GM23248 (cell line): ENCODE data around the gene WBP11. TPM values are rescaled to one million over a fixed set of nuclear protein-coding genes. Genes with fewer than 3 reads are reported as not detected.
A peak's percentile ranks its signal among the peaks of the same experiment; 100 is the strongest.

Source experiments
- DNase-seq: peaks from one replicate; pipeline ENCODE4 v3.0.0-alpha.2; 2015
- H2AFZ ChIP-seq: fragments of 200-600 bp; sonication (generic); 2 replicates; pipeline ENCODE4 v1.6.1; 2016; ENCODE audit warnings: antibody characterized with exemption
- H3F3A ChIP-seq: fragments of 200-600 bp; sonication (generic); 2 replicates; pipeline ENCODE4 v1.6.1; 2016; ENCODE audit warnings: mild to moderate bottlenecking, antibody characterized with exemption, mixed run types; ENCODE audit not compliant: insufficient read depth
- H3K27ac ChIP-seq: fragments of 200-600 bp; sonication (generic); 2 replicates; pipeline ENCODE4 v1.5.1; 2016; ENCODE audit warnings: mild to moderate bottlenecking
- H3K27me3 ChIP-seq: fragments of 200-600 bp; sonication (generic); replicated peaks from 2 replicates; pipeline ENCODE4 v1.6.1; 2016; ENCODE audit warnings: mild to moderate bottlenecking; ENCODE audit not compliant: insufficient read depth
- H3K36me3 ChIP-seq: fragments of 200-600 bp; sonication (generic); 2 replicates; pipeline ENCODE4 v1.6.1; 2016; ENCODE audit warnings: low read depth, mild to moderate bottlenecking
- H3K4me1 ChIP-seq: fragments of 200-600 bp; sonication (generic); 2 replicates; pipeline ENCODE4 v1.6.1; 2016; ENCODE audit warnings: mild to moderate bottlenecking; ENCODE audit not compliant: insufficient read depth
- H3K4me2 ChIP-seq: fragments of 200-600 bp; sonication (generic); one replicate; pipeline ENCODE4 v1.6.1; 2016; ENCODE audit warnings: mild to moderate bottlenecking; ENCODE audit not compliant: unreplicated experiment
- H3K4me3 ChIP-seq: fragments of 200-600 bp; sonication (generic); 2 replicates; pipeline ENCODE4 v1.5.1; 2016; ENCODE audit warnings: mild to moderate bottlenecking
- H3K79me2 ChIP-seq: fragments of 200-600 bp; sonication (generic); 2 replicates; pipeline ENCODE4 v1.6.1; 2016; ENCODE audit warnings: mild to moderate bottlenecking; ENCODE audit not compliant: insufficient read depth
- H3K9ac ChIP-seq: fragments of 200-600 bp; sonication (generic); 2 replicates; pipeline ENCODE4 v1.6.1; 2016; ENCODE audit warnings: mild to moderate bottlenecking
- H3K9me2 ChIP-seq: fragments of 200-600 bp; sonication (generic); 2 replicates; pipeline ENCODE4 v1.6.1; 2016; ENCODE audit warnings: mixed run types, mild to moderate bottlenecking, moderate library complexity; ENCODE audit not compliant: insufficient read depth
- H3K9me3 ChIP-seq: fragments of 200-600 bp; sonication (generic); one replicate; pipeline ENCODE4 v1.6.1; 2017; ENCODE audit warnings: low read depth
- H4K20me1 ChIP-seq: fragments of 200-600 bp; sonication (generic); 2 replicates; pipeline ENCODE4 v1.6.0; 2016; ENCODE audit not compliant: insufficient read depth
- EZH2 ChIP-seq: fragments of 200-600 bp; sonication (generic); IDR thresholded peaks from 2 replicates; pipeline ENCODE4 v1.6.1; 2018; ENCODE audit warnings: antibody characterized with exemption, mild to moderate bottlenecking; ENCODE audit not compliant: insufficient read depth, poor library complexity, severe bottlenecking
- EZH2phosphoT487 ChIP-seq: fragments of 200-600 bp; sonication (generic); IDR thresholded peaks from 2 replicates; pipeline ENCODE4 v1.6.1; 2018; ENCODE audit warnings: antibody characterized with exemption, moderate library complexity, mild to moderate bottlenecking, low read depth; ENCODE audit not compliant: insufficient read depth
- WGBS, 2 experiments: methylation state at CpG; one replicate each; pipeline ENCODE4 v1.1.6; 2015 to 2017; ENCODE audit warnings: low lambda C conversion rate in 2 of 2, low coverage in 1 of 2; ENCODE audit errors: missing lambda C conversion rate in 2 of 2; 5-methylcytosine and 5-hydroxymethylcytosine counted together
- in situ Hi-C: fragments of 300-500 bp; cut with MboI; formaldehyde crosslinking; loops from 2 replicates; pipeline ENCODE4 v1.15.0; 2020
- polyA plus RNA-seq: library from polyadenylated mRNA; unstranded; fragments of >200 nt; fragmentation: Nextera tagmentation; extraction: Ambion mirVana; gene quantifications from 2 replicates; pipeline ENCODE4 v1.2.1, GENCODE V29; 2016
- total RNA-seq: library from RNA; depleted of rRNA; stranded (reverse); fragments of >200 nt; shearing (Covaris generic); gene quantifications from 2 replicates; pipeline ENCODE4 v1.2.3, GENCODE V29; 2014

Gene WBP11
- total and polyA plus RNA-seq, 2 experiments from 2014 or later, result 5.5 to 44.0 TPM

GRCh38 chr12:14836336-14837210 is 33.3 kb upstream of the WBP11 start:
- Histone ChIP-seq H3K79me2 (no peaks in the 10 kb centered on the region), H3K27ac (peak overlapping the region; percentile 70), H3K4me3 (peak overlapping the region; percentile 53), H4K20me1 (no peaks in the 10 kb centered on the region), H2AFZ (0 out of 2 replicates have a peak overlapping the region, but pooled peaks have one; percentile 5), H3F3A (peaks cover 25% of the 10 kb centered on the region), H3K4me1 (peaks cover 38% of the 10 kb centered on the region), H3K9me3 (no peaks in the 10 kb centered on the region), H3K36me3 (no peaks in the 10 kb centered on the region), H3K9ac (peak overlapping the region; percentile 37), H3K27me3 (no peaks in the 10 kb centered on the region), H3K4me2 (peak overlapping the region; percentile 38), H3K9me2 (no peaks in the 10 kb centered on the region)
- peak; percentile 92 for DNase-seq
- WGBS, 2 experiments, result 10% methylated on average over 7 of the region's 7 CpGs
- TF ChIP-seq EZH2phosphoT487 (no peak), EZH2 (no peak)
- in situ Hi-C loops, result no loop called here

DNA sequence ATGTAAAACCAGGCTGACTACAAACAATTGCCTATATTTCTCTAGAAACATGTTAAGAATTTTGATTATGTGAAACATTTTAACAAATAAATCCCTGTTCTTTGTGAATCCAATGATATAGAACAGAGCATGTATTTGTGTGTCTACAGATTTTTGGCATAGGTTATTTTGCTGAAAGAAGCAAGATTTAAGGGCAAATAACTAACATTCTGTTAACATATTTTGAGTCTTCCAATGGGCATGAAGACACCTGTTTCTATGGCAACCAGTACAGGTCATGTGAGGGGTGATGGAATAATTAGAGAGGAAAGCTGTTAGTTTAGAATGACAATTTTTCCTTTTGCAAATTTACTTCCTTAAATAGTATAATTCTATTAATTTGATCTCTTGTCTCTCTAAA is 31.2 kb upstream of the WBP11 start:
- Histone ChIP-seq H3F3A (peaks cover 25% of the 10 kb centered on the region), H3K27me3 (no peaks in the 10 kb centered on the region), H4K20me1 (no peaks in the 10 kb centered on the region), H3K4me1 (peaks cover 34% of the 10 kb centered on the region), H3K36me3 (no peaks in the 10 kb centered on the region), H3K9me2 (no peaks in the 10 kb centered on the region), H3K9me3 (no peaks in the 10 kb centered on the region), H3K4me2 (no peak overlapping the region), H3K27ac (no peak overlapping the region), H3K79me2 (no peaks in the 10 kb centered on the region), H3K9ac (no peak overlapping the region), H3K4me3 (no peak overlapping the region), H2AFZ (no peak overlapping the region)
- no peak for DNase-seq
- TF ChIP-seq EZH2 (no peak), EZH2phosphoT487 (no peak)
- in situ Hi-C loops, result no loop called here

DNA sequence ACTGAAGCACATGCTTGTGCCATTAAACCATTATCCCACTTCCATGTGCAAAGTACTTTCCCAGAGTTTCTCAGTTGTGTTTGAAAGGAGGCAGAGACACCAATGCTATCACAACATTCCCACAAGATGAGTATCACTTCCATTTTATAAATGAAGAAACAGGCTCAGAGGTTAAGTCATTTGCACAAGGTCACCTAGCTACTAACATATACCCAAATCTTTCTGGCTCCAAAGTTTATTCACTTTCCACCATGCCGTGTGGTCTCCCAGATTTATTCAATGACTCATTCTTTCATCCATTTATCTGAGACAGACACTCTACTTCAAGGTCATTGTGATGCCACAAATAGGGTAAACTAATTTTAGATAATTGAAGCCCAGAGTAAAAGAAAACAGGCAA is 30.7 kb upstream of the WBP11 start:
- no peaks in the 10 kb centered on the region for H3K79me2 ChIP-seq
- no peaks in the 10 kb centered on the region for H3K9me3 ChIP-seq
- no peaks in the 10 kb centered on the region for H3K27me3 ChIP-seq
- H2AFZ ChIP-seq, result no peak overlapping the region
- no peak overlapping the region for H3K27ac ChIP-seq
- H3K4me3 ChIP-seq, result no peak overlapping the region
- H4K20me1 ChIP-seq, result no peaks in the 10 kb centered on the region
- H3K36me3 ChIP-seq, result no peaks in the 10 kb centered on the region
- peaks cover 25% of the 10 kb centered on the region for H3F3A ChIP-seq
- H3K9me2 ChIP-seq, result no peaks in the 10 kb centered on the region
- peak overlapping the region; percentile 20 for H3K4me2 ChIP-seq
- DNase-seq, result peak; percentile 13
- no peak for TF ChIP-seq EZH2phosphoT487
- peaks cover 34% of the 10 kb centered on the region for H3K4me1 ChIP-seq
- no peak overlapping the region for H3K9ac ChIP-seq
- 19 to 38% methylated on average over 1 of the region's 1 CpG for WGBS, 2 experiments
- in situ Hi-C loops, result no loop called here

GRCh38 chr12:14833336-14833735 is 30.1 kb upstream of the WBP11 start:
- no peaks in the 10 kb centered on the region for H3K9me3 ChIP-seq
- no peaks in the 10 kb centered on the region for H3K79me2 ChIP-seq
- no peaks in the 10 kb centered on the region for H4K20me1 ChIP-seq
- 96 to 100% methylated on average over 3 of the region's 3 CpGs for WGBS, 2 experiments
- no peaks in the 10 kb centered on the region for H3K27me3 ChIP-seq
- H3K36me3 ChIP-seq, result no peaks in the 10 kb centered on the region
- no peak overlapping the region for H3K4me2 ChIP-seq
- no peaks in the 10 kb centered on the region for H3K9me2 ChIP-seq
- in situ Hi-C loops, result no loop called here
- H3K27ac ChIP-seq, result no peak overlapping the region
- no peak overlapping the region for H2AFZ ChIP-seq
- no peak overlapping the region for H3K9ac ChIP-seq
- no peak for DNase-seq
- peaks cover 34% of the 10 kb centered on the region for H3K4me1 ChIP-seq
- TF ChIP-seq EZH2 (no peak), EZH2phosphoT487 (no peak)
- H3K4me3 ChIP-seq, result no peak overlapping the region
- H3F3A ChIP-seq, result peaks cover 22% of the 10 kb centered on the region
